ENCODE results near the gene HLCS.

GRCh38 chr21:36816561-36817130, 149.8 kb downstream of the HLCS start:
- TF ChIP-seq CTCF (conservative IDR thresholded peaks at IDR 0.05 in 1 of 2, IDR thresholded peaks at IDR 0.05 in 1 of 2; ENCODE audit: low read depth in 1 of 2, low read length in 2 of 2) = no peak
- no peak for TF ChIP-seq EZH2 (IDR thresholded peaks at IDR 0.05; ENCODE audit: low read length, missing control alignments)
